UCSD-AML1 (cell line): ENCODE measurements around the gene NDUFAF5.

ENCODE experiments used
- DNase-seq: peaks from one replicate; lab custom pipeline; 2025; ENCODE audit not compliant: unreplicated experiment; lab: John Stamatoyannopoulos, UW

NDUFAF5 gene

DNA sequence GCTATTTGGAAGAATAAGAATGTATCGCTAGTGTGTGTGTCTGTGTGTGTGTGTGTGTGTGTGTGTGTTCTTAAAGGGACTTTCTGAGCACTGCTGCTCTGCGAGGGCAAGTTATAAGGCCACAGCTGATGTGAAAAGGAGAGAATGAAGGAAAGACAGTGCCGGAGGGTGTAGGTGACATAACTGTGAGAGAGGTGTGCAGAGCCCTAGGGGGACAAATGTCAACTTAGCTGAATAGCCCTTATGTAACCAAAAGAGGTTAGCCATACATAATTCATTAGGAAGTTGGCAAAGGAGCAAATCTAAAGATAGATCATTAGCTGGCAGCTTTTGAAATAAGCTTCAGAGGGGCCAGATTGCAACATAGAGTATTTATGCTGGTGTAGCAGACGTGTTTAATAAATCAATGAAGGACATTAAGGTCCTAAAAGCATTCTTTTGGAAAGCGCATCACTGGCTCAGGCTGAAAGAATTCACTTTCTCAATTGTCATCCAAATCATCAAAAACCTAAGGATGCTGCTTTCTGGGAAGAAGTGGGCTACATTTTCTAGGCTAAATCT, 81.0 kb downstream of the NDUFAF5 start:
- no peak for DNase-seq

- no peak for DNase-seq
Measured at GRCh38 chr20:13868331-13868730, 83.5 kb downstream of the NDUFAF5 start.

DNA sequence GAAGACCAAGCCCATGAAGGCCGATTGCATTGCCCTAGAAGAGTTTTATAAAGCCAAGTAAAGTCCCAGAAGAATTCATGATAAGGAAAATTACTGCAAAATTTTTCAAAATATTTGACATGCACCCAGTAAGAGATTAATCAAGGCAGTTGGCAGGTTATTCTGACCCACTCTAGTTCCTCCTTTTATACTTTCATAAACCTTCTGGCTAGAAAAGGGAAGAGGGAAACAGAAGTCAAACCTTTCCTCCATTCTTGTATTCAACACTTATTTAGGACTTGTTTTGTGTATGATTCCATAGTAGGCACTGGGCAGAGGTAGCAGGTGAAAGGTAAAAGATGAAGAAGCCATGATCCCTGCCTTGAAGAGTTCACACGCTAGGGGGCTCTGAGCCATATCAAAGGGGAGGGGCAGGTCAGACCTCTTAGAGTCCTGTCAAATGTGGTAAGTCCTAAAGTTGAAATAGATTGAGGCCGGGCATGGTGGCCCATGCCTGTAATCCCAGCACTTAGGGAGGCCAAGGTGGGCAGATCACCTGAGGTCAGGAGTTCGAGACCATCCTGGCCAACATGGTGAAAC, 85.4 kb downstream of the NDUFAF5 start:
- no peak for DNase-seq
